ENCODE measurements around the gene CASP10. TPM values are rescaled to one million over a fixed set of nuclear protein-coding genes. Genes with fewer than 3 reads are reported as not detected.

The CASP10 gene
- total RNA-seq, 1 experiment from 2014 or later, result 2.8 TPM

DNA sequence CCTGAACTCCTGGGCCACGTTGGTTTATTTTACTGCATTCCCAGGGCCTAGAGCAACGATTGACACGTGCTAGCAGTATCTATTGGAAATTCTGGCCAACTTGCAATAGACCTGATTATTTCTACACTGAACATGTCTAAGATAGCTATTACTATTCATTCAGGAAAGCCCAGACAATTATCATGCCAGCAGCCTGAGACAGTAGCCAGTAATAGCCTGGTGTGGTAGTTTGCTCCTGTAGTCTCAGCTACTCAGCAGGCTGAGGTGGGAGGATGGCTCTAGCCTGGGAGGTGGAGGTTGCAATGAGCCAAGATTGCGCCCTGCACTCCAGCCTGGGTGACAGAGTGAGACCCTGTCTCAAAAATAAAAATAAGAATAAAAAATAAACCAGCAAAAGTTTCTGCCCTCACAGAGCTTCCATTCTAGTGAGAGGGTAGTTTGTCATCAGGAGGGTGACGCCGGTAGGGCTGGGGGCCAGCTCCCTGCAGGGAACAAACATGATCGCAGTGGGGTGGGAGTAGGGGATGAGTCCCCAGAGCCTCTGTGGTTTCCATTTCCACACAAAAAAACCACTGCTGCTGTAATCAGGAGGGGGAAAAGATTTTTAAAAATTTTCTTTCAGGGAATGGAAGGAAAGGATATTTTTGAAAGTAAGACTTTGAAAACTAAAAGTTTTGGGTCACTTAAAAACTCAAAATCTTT, 81.7 kb downstream of the CASP10 start:
- H3K27ac Mint-ChIP-seq, result no peak overlapping the region
- H3K27me3 Mint-ChIP-seq (ENCODE audit: low read depth), result no peaks in the 10 kb centered on the region
- ATAC-seq (no peak), DNase-seq (ENCODE audit: low spot score) (no peak)
- POLR2A ChIA-PET, result no interaction called here
- TF ChIP-seq ZNF423 (CRISPR knock-in tag; IDR thresholded peaks at IDR 0.05) (no peak), ZNF263 (CRISPR knock-in tag; IDR thresholded peaks at IDR 0.05; ENCODE audit: low read depth) (no peak), ZNF121 (CRISPR knock-in tag; IDR thresholded peaks at IDR 0.05) (no peak), NFE2L1 (CRISPR knock-in tag; IDR thresholded peaks at IDR 0.05) (no peak), SP1 (CRISPR knock-in tag; conservative IDR thresholded peaks at IDR 0.05) (no peak), ESRRA (CRISPR knock-in tag; IDR thresholded peaks at IDR 0.05; ENCODE audit: borderline replicate concordance) (no peak), MXD4 (CRISPR knock-in tag; IDR thresholded peaks at IDR 0.05; ENCODE audit: borderline replicate concordance) (no peak), CREM (CRISPR knock-in tag; IDR thresholded peaks at IDR 0.05) (no peak), JAZF1 (CRISPR knock-in tag; IDR thresholded peaks at IDR 0.05) (no peak), OVOL2 (CRISPR knock-in tag; IDR thresholded peaks at IDR 0.05; ENCODE audit: borderline replicate concordance) (no peak), NR2C2 (CRISPR knock-in tag; IDR thresholded peaks at IDR 0.05) (no peak)
- TF ChIP-seq, protein P1, sequence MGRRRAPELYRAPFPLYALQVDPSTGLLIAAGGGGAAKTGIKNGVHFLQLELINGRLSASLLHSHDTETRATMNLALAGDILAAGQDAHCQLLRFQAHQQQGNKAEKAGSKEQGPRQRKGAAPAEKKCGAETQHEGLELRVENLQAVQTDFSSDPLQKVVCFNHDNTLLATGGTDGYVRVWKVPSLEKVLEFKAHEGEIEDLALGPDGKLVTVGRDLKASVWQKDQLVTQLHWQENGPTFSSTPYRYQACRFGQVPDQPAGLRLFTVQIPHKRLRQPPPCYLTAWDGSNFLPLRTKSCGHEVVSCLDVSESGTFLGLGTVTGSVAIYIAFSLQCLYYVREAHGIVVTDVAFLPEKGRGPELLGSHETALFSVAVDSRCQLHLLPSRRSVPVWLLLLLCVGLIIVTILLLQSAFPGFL (CRISPR knock-in tag; IDR thresholded peaks at IDR 0.05; ENCODE audit: borderline replicate concordance), result no peak
- TF ChIP-seq, protein P2, sequence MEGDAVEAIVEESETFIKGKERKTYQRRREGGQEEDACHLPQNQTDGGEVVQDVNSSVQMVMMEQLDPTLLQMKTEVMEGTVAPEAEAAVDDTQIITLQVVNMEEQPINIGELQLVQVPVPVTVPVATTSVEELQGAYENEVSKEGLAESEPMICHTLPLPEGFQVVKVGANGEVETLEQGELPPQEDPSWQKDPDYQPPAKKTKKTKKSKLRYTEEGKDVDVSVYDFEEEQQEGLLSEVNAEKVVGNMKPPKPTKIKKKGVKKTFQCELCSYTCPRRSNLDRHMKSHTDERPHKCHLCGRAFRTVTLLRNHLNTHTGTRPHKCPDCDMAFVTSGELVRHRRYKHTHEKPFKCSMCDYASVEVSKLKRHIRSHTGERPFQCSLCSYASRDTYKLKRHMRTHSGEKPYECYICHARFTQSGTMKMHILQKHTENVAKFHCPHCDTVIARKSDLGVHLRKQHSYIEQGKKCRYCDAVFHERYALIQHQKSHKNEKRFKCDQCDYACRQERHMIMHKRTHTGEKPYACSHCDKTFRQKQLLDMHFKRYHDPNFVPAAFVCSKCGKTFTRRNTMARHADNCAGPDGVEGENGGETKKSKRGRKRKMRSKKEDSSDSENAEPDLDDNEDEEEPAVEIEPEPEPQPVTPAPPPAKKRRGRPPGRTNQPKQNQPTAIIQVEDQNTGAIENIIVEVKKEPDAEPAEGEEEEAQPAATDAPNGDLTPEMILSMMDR (IDR thresholded peaks at IDR 0.05), result no peak
- TF ChIP-seq, protein P3, sequence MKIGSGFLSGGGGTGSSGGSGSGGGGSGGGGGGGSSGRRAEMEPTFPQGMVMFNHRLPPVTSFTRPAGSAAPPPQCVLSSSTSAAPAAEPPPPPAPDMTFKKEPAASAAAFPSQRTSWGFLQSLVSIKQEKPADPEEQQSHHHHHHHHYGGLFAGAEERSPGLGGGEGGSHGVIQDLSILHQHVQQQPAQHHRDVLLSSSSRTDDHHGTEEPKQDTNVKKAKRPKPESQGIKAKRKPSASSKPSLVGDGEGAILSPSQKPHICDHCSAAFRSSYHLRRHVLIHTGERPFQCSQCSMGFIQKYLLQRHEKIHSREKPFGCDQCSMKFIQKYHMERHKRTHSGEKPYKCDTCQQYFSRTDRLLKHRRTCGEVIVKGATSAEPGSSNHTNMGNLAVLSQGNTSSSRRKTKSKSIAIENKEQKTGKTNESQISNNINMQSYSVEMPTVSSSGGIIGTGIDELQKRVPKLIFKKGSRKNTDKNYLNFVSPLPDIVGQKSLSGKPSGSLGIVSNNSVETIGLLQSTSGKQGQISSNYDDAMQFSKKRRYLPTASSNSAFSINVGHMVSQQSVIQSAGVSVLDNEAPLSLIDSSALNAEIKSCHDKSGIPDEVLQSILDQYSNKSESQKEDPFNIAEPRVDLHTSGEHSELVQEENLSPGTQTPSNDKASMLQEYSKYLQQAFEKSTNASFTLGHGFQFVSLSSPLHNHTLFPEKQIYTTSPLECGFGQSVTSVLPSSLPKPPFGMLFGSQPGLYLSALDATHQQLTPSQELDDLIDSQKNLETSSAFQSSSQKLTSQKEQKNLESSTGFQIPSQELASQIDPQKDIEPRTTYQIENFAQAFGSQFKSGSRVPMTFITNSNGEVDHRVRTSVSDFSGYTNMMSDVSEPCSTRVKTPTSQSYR (CRISPR knock-in tag; IDR thresholded peaks at IDR 0.05), result no peak
- TF ChIP-seq, protein P4, sequence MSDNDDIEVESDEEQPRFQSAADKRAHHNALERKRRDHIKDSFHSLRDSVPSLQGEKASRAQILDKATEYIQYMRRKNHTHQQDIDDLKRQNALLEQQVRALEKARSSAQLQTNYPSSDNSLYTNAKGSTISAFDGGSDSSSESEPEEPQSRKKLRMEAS (CRISPR knock-in tag; IDR thresholded peaks at IDR 0.05), result no peak
- TF ChIP-seq, protein P5, sequence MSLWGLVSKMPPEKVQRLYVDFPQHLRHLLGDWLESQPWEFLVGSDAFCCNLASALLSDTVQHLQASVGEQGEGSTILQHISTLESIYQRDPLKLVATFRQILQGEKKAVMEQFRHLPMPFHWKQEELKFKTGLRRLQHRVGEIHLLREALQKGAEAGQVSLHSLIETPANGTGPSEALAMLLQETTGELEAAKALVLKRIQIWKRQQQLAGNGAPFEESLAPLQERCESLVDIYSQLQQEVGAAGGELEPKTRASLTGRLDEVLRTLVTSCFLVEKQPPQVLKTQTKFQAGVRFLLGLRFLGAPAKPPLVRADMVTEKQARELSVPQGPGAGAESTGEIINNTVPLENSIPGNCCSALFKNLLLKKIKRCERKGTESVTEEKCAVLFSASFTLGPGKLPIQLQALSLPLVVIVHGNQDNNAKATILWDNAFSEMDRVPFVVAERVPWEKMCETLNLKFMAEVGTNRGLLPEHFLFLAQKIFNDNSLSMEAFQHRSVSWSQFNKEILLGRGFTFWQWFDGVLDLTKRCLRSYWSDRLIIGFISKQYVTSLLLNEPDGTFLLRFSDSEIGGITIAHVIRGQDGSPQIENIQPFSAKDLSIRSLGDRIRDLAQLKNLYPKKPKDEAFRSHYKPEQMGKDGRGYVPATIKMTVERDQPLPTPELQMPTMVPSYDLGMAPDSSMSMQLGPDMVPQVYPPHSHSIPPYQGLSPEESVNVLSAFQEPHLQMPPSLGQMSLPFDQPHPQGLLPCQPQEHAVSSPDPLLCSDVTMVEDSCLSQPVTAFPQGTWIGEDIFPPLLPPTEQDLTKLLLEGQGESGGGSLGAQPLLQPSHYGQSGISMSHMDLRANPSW (CRISPR knock-in tag; conservative IDR thresholded peaks at IDR 0.05; ENCODE audit: low read depth), result no peak
- TF ChIP-seq, protein P6, sequence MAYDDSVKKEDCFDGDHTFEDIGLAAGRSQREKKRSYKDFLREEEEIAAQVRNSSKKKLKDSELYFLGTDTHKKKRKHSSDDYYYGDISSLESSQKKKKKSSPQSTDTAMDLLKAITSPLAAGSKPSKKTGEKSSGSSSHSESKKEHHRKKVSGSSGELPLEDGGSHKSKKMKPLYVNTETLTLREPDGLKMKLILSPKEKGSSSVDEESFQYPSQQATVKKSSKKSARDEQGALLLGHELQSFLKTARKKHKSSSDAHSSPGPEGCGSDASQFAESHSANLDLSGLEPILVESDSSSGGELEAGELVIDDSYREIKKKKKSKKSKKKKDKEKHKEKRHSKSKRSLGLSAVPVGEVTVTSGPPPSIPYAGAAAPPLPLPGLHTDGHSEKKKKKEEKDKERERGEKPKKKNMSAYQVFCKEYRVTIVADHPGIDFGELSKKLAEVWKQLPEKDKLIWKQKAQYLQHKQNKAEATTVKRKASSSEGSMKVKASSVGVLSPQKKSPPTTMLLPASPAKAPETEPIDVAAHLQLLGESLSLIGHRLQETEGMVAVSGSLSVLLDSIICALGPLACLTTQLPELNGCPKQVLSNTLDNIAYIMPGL (CRISPR knock-in tag; IDR thresholded peaks at IDR 0.05), result no peak
- TF ChIP-seq, protein P7, sequence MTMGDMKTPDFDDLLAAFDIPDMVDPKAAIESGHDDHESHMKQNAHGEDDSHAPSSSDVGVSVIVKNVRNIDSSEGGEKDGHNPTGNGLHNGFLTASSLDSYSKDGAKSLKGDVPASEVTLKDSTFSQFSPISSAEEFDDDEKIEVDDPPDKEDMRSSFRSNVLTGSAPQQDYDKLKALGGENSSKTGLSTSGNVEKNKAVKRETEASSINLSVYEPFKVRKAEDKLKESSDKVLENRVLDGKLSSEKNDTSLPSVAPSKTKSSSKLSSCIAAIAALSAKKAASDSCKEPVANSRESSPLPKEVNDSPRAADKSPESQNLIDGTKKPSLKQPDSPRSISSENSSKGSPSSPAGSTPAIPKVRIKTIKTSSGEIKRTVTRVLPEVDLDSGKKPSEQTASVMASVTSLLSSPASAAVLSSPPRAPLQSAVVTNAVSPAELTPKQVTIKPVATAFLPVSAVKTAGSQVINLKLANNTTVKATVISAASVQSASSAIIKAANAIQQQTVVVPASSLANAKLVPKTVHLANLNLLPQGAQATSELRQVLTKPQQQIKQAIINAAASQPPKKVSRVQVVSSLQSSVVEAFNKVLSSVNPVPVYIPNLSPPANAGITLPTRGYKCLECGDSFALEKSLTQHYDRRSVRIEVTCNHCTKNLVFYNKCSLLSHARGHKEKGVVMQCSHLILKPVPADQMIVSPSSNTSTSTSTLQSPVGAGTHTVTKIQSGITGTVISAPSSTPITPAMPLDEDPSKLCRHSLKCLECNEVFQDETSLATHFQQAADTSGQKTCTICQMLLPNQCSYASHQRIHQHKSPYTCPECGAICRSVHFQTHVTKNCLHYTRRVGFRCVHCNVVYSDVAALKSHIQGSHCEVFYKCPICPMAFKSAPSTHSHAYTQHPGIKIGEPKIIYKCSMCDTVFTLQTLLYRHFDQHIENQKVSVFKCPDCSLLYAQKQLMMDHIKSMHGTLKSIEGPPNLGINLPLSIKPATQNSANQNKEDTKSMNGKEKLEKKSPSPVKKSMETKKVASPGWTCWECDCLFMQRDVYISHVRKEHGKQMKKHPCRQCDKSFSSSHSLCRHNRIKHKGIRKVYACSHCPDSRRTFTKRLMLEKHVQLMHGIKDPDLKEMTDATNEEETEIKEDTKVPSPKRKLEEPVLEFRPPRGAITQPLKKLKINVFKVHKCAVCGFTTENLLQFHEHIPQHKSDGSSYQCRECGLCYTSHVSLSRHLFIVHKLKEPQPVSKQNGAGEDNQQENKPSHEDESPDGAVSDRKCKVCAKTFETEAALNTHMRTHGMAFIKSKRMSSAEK (CRISPR knock-in tag; IDR thresholded peaks at IDR 0.05; ENCODE audit: borderline replicate concordance), result no peak
- no peak overlapping the region for H3K4me3 Mint-ChIP-seq
- no peaks in the 10 kb centered on the region for H3K36me3 Mint-ChIP-seq
- CTCF ChIA-PET, result interaction anchor here (2.5 kb wide), 1 partner anchor 12 kb away, joined by 8 read pairs; no protein-coding TSS in a partner anchor
- no peaks in the 10 kb centered on the region for H3K9me3 Mint-ChIP-seq
- peaks cover 4% of the 10 kb centered on the region for H3K4me1 Mint-ChIP-seq

Measured in WTC11 (cell line).